Brain microvascular endothelial cell (primary cell): ENCODE data around the gene AKR7A2.

ENCODE experiments used
- DNase-seq: peaks from one replicate; pipeline ENCODE4 v3.0.0-alpha.2; 2020
- H3K27ac ChIP-seq: fragments of 250-450 bp; sonication (Bioruptor Pico); 2 replicates; pipeline ENCODE4 v1.5.1; 2020; ENCODE audit warnings: mild to moderate bottlenecking, moderate library complexity
- H3K27me3 ChIP-seq: fragments of 250-450 bp; sonication (Bioruptor Pico); replicated peaks from 2 replicates; pipeline ENCODE4 v1.5.1; 2020; ENCODE audit warnings: mild to moderate bottlenecking
- H3K36me3 ChIP-seq: fragments of 250-450 bp; sonication (Bioruptor Pico); replicated peaks from 2 replicates; pipeline ENCODE4 v1.5.1; 2020; ENCODE audit warnings: mild to moderate bottlenecking
- H3K4me3 ChIP-seq: 2 replicates; pipeline ENCODE4 v1.5.1; 2011; ENCODE audit warnings: low read depth, mild to moderate bottlenecking, control low read depth, low read length, moderate library complexity
- in situ Hi-C: cut with HindIII; loops from 2 replicates; pipeline ENCODE4 v1.10.0; 2017; ENCODE audit warnings: low sequenced_read_pairs, low pct_ligation_motif_present
- TF ChIP-seq, protein P1 (sequence below): IDR thresholded peaks from 2 replicates; pipeline ENCODE4 v1.5.1; 2011; ENCODE audit warnings: low read depth, mild to moderate bottlenecking, moderate library complexity, low read length, control low read depth, inconsistent platforms; ENCODE audit errors: missing control alignments

The AKR7A2 gene

DNA sequence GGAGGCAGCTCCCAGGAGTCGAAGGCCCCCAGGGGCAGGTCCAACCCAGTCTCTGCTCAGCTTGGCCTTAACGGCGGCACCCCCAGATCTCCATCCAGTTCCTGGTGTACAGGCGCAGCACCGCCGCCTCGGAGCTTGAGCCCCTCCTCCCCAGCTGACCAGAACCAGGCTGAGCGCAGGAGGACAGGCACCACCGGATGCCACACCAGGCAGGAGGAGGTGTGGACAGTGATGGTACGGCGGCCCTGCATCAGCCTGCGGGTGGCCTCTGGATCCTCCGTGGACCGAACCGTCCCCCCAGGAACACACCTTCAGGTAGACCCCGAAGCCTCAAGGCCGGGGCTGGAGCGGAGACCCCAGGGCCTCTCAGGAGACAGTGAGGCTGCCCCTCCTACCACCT is 16.5 kb upstream of the AKR7A2 start:
- Histone ChIP-seq H3K4me3 (no peak overlapping the region), H3K36me3 (peaks cover 34% of the 10 kb centered on the region), H3K27me3 (no peaks in the 10 kb centered on the region), H3K27ac (no peak overlapping the region)
- TF ChIP-seq, protein P1, sequence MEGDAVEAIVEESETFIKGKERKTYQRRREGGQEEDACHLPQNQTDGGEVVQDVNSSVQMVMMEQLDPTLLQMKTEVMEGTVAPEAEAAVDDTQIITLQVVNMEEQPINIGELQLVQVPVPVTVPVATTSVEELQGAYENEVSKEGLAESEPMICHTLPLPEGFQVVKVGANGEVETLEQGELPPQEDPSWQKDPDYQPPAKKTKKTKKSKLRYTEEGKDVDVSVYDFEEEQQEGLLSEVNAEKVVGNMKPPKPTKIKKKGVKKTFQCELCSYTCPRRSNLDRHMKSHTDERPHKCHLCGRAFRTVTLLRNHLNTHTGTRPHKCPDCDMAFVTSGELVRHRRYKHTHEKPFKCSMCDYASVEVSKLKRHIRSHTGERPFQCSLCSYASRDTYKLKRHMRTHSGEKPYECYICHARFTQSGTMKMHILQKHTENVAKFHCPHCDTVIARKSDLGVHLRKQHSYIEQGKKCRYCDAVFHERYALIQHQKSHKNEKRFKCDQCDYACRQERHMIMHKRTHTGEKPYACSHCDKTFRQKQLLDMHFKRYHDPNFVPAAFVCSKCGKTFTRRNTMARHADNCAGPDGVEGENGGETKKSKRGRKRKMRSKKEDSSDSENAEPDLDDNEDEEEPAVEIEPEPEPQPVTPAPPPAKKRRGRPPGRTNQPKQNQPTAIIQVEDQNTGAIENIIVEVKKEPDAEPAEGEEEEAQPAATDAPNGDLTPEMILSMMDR, result no peak
- DNase-seq, result no peak
- in situ Hi-C loops, result no loop called here

DNA sequence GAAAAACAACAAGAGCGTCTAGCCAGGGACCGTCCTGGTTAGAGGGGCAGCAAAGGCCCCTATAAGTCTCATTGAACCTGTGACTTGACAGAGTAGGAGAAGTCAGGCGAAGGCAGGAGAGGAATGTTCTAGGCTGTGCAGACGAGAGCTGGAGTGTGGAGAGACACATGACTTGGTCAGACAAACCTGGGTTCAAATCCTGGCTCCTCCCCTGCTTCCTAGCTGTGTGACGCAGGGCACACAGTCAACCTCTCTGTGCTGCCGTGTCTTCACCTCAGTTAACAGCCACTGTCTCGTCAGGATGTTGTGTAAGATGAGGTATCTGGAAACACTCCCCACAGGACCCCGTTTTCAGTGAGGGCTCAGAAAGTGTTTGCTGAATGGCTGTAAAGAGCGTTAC is 15.8 kb upstream of the AKR7A2 start:
- DNase-seq, result no peak
- TF ChIP-seq, protein P1, result no peak
- H3K27me3 ChIP-seq, result no peaks in the 10 kb centered on the region
- peaks cover 36% of the 10 kb centered on the region for H3K36me3 ChIP-seq
- in situ Hi-C loops, result no loop called here
- no peak overlapping the region for H3K27ac ChIP-seq
- H3K4me3 ChIP-seq, result no peak overlapping the region

GRCh38 chr1:19327301-19327700 is 15.4 kb upstream of the AKR7A2 start:
- DNase-seq, result no peak
- Histone ChIP-seq H3K4me3 (no peak overlapping the region), H3K27me3 (no peaks in the 10 kb centered on the region), H3K36me3 (peaks cover 36% of the 10 kb centered on the region), H3K27ac (no peak overlapping the region)
- TF ChIP-seq, protein P1, result no peak
- in situ Hi-C loops, result no loop called here

DNA sequence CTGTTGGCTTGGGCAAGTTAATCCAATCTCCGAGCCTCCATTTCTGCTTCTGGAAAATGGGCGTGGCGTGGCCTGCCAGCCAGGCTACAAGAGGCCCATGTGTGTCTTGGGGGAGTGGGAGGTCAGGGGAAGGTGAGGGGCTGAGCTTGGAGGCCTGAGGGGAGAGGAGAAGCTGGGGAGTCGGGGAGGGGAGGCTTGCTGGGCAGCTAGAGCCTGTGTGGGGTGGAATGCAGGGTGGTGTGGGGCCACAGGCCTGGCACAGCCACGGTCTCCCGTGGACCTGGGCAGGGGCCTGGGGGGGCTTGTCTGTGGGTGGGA is 14.8 kb upstream of the AKR7A2 start:
- Histone ChIP-seq H3K27ac (no peak overlapping the region), H3K36me3 (peaks cover 36% of the 10 kb centered on the region), H3K27me3 (no peaks in the 10 kb centered on the region), H3K4me3 (no peak overlapping the region)
- DNase-seq, result no peak
- in situ Hi-C loops, result no loop called here
- TF ChIP-seq, protein P1, result no peak

- Histone ChIP-seq H3K4me3 (no peak overlapping the region), H3K27ac (no peak overlapping the region), H3K27me3 (no peaks in the 10 kb centered on the region), H3K36me3 (peaks cover 36% of the 10 kb centered on the region)
- TF ChIP-seq, protein P1, result peak; percentile 11
- DNase-seq, result no peak
- in situ Hi-C loops, result no loop called here
Measured at GRCh38 chr1:19325958-19326747, 14.2 kb upstream of the AKR7A2 start.

GRCh38 chr1:19325368-19325957 is 13.5 kb upstream of the AKR7A2 start:
- Histone ChIP-seq H3K4me3 (no peak overlapping the region), H3K27me3 (no peaks in the 10 kb centered on the region), H3K36me3 (peaks cover 36% of the 10 kb centered on the region), H3K27ac (no peak overlapping the region)
- TF ChIP-seq, protein P1, result no peak
- in situ Hi-C loops, result no loop called here
- DNase-seq, result no peak
